HG03432 (cell line): ENCODE data around the gene ACSS1.

Experiments
- ATAC-seq: cut with Tn5 transposase; IDR thresholded peaks from one replicate; pipeline ENCODE4 v1.9.1; 2021; ENCODE audit warnings: mild to moderate bottlenecking, moderate library complexity; ENCODE audit not compliant: unreplicated experiment

ACSS1 gene

GRCh38 chr20:25033265-25033923 lies 24.5 kb downstream of the ACSS1 start:
- ATAC-seq = no peak

- ATAC-seq = no peak
Observed at GRCh38 chr20:25032478-25033264, 25.3 kb downstream of the ACSS1 start.

GRCh38 chr20:25032065-25032477 lies 25.9 kb downstream of the ACSS1 start:
- ATAC-seq = no peak

GRCh38 chr20:25031241-25031640 lies 26.7 kb downstream of the ACSS1 start:
- no peak for ATAC-seq

GRCh38 chr20:25030649-25031207 lies 27.2 kb downstream of the ACSS1 start:
- ATAC-seq = no peak

GRCh38 chr20:25030007-25030648 lies 27.8 kb downstream of the ACSS1 start:
- no peak for ATAC-seq

GRCh38 chr20:25025986-25026605 lies 31.8 kb downstream of the ACSS1 start:
- ATAC-seq = no peak

GRCh38 chr20:25025091-25025861 lies 32.7 kb downstream of the ACSS1 start:
- ATAC-seq = no peak

- ATAC-seq = no peak
Observed at GRCh38 chr20:25024171-25024570, 33.8 kb downstream of the ACSS1 start.

GRCh38 chr20:25023356-25023755 lies 34.6 kb downstream of the ACSS1 start:
- no peak for ATAC-seq

- no peak for ATAC-seq
Observed at GRCh38 chr20:25022680-25023079, 35.3 kb downstream of the ACSS1 start.

GRCh38 chr20:25021336-25021735 lies 36.6 kb downstream of the ACSS1 start:
- no peak for ATAC-seq

GRCh38 chr20:25020901-25021301 lies 37.0 kb downstream of the ACSS1 start:
- ATAC-seq = no peak

- ATAC-seq = no peak
Observed at GRCh38 chr20:25020345-25020744, 37.6 kb downstream of the ACSS1 start.

- no peak for ATAC-seq
Observed at GRCh38 chr20:25019381-25020155, 38.4 kb downstream of the ACSS1 start.

GRCh38 chr20:25018841-25019240 lies 39.1 kb downstream of the ACSS1 start:
- ATAC-seq = no peak

- no peak for ATAC-seq
Observed at GRCh38 chr20:25018425-25018824, 39.5 kb downstream of the ACSS1 start.

GRCh38 chr20:25017257-25017803 lies 40.6 kb downstream of the ACSS1 start:
- no peak for ATAC-seq

GRCh38 chr20:25016471-25016870 lies 41.5 kb downstream of the ACSS1 start:
- no peak for ATAC-seq
